ENCODE results near the gene UPF2. TPM values are rescaled to one million over a fixed set of nuclear protein-coding genes. Genes with fewer than 3 reads are reported as not detected.
"Not testable (repeated sequence)": the region's sequence is repeated elsewhere in the genome, so short reads cannot be mapped to it uniquely, and the experiment has no call there.

The UPF2 gene
- polyA plus RNA-seq, 1 donor (not counting 4 experiments of a cell fraction or from before 2014, with no cell fraction given) = 20.3 TPM

DNA sequence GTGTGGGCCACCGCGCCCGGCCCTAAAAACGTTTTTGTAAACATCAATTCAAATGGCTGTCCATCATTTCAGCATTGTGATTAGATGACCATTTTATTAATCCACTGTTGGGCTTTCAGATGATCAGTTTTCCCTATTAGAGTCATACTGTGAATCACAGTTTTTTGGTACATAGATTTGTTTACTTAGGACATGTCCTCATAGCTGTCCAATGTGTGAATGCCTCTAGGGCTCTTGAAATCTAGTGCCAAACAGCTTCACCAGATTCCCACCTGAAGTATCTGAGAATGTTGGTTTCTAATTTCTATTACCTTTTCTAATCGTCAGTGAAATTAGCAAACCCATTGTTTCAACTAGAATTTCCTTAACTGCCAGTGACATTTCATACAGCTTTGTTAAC is 66.8 kb downstream of the UPF2 start:
- Histone ChIP-seq H3K4me1 (ENCODE audit: control insufficient read depth, extremely low read depth, insufficient read depth, low read length) (no peaks in the 10 kb centered on the region), H3K36me3 (ENCODE audit: control insufficient read depth in 2 of 2, extremely low read depth in 1 of 2, insufficient read depth in 2 of 2, low read length in 2 of 2) (peaks cover 5 to 6% of the 10 kb centered on the region in 2 experiments), H4K20me1 (ENCODE audit: control insufficient read depth, extremely low read depth, insufficient read depth, low read length) (no peaks in the 10 kb centered on the region), H3K4me2 (ENCODE audit: control insufficient read depth, extremely low read depth, insufficient read depth, low read depth, low read length) (no peak overlapping the region), H2AFZ (ENCODE audit: control insufficient read depth, low read length) (no peak overlapping the region), H3K4me3 (ENCODE audit: control insufficient read depth in 2 of 3, extremely low read depth in 1 of 3, insufficient read depth in 2 of 3, low read depth in 1 of 3, low read length in 3 of 3) (no peak overlapping the region), H3K27ac (ENCODE audit: control insufficient read depth, insufficient read depth, low read length) (no peak overlapping the region), H3K9me1 (ENCODE audit: control insufficient read depth, extremely low read depth, insufficient read depth, low read length) (no peaks in the 10 kb centered on the region), H3K9me3 (ENCODE audit: control insufficient read depth, low read depth, low read length) (no peaks in the 10 kb centered on the region), H3K79me2 (ENCODE audit: control insufficient read depth, insufficient read depth, low read length) (no peaks in the 10 kb centered on the region), H3K27me3 (ENCODE audit: control insufficient read depth, extremely low read depth, insufficient read depth, low read length) (no peaks in the 10 kb centered on the region), H3K9ac (ENCODE audit: control insufficient read depth, extremely low read depth, insufficient read depth, low read length) (no peak overlapping the region)
- TF ChIP-seq CTCF (optimal IDR thresholded peaks at IDR 0.05 in 1 of 3, IDR thresholded peaks at IDR 0.05 in 1 of 3, conservative IDR thresholded peaks at IDR 0.05 in 1 of 3; ENCODE audit: extremely low read depth in 1 of 3, insufficient read depth in 2 of 3, low read length in 3 of 3) = no peak
- no peak for TF ChIP-seq EZH2 (IDR thresholded peaks at IDR 0.05; ENCODE audit: low read length)
- FAIRE-seq (peak; percentile 17), DNase-seq (ENCODE audit: low read depth, low spot score) (no peak)
- dilution Hi-C loops (cut with MboI; ENCODE audit: extremely low pct_ligation_motif_present, low sequenced_read_pairs) = no loop called here

DNA sequence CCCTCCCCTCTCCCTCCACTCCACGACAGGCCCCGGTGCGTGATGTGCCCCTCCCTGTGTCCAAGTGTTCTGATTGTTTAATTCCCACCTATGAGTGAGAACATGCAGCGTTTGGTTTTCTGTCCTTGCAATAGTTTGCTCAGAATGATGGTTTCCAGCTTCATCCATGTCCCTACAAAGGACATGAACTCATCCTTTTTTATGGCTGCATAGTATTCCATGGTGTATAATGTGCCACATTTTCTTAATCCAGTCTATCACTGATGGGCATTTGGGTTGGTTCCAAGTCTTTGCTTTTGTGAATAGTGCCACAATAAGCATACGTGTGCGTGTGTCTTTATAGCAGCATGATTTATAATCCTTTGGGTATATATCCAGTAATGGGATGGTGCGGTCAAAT is 70.1 kb downstream of the UPF2 start:
- H3K36me3 ChIP-seq (ENCODE audit: control insufficient read depth in 2 of 2, extremely low read depth in 1 of 2, insufficient read depth in 2 of 2, low read length in 2 of 2); H3K4me1 ChIP-seq (ENCODE audit: control insufficient read depth, extremely low read depth, insufficient read depth, low read length); H3K9me1 ChIP-seq (ENCODE audit: control insufficient read depth, extremely low read depth, insufficient read depth, low read length); H3K4me3 ChIP-seq (ENCODE audit: control insufficient read depth in 2 of 3, extremely low read depth in 1 of 3, insufficient read depth in 2 of 3, low read depth in 1 of 3, low read length in 3 of 3); H3K79me2 ChIP-seq (ENCODE audit: control insufficient read depth, insufficient read depth, low read length); DNase-seq (ENCODE audit: low read depth, low spot score); H3K9ac ChIP-seq (ENCODE audit: control insufficient read depth, extremely low read depth, insufficient read depth, low read length); FAIRE-seq; H3K27ac ChIP-seq (ENCODE audit: control insufficient read depth, insufficient read depth, low read length); H3K9me3 ChIP-seq (ENCODE audit: control insufficient read depth, low read depth, low read length); H4K20me1 ChIP-seq (ENCODE audit: control insufficient read depth, extremely low read depth, insufficient read depth, low read length); H3K4me2 ChIP-seq (ENCODE audit: control insufficient read depth, extremely low read depth, insufficient read depth, low read depth, low read length); H3K27me3 ChIP-seq (ENCODE audit: control insufficient read depth, extremely low read depth, insufficient read depth, low read length); dilution Hi-C loops (cut with MboI; ENCODE audit: extremely low pct_ligation_motif_present, low sequenced_read_pairs); H2AFZ ChIP-seq (ENCODE audit: control insufficient read depth, low read length): not testable (repeated sequence)

- Histone ChIP-seq H3K27me3 (ENCODE audit: control insufficient read depth, extremely low read depth, insufficient read depth, low read length) (no peaks in the 10 kb centered on the region), H3K27ac (ENCODE audit: control insufficient read depth, insufficient read depth, low read length) (no peak overlapping the region), H3K4me1 (ENCODE audit: control insufficient read depth, extremely low read depth, insufficient read depth, low read length) (no peaks in the 10 kb centered on the region), H3K4me2 (ENCODE audit: control insufficient read depth, extremely low read depth, insufficient read depth, low read depth, low read length) (no peak overlapping the region), H3K79me2 (ENCODE audit: control insufficient read depth, insufficient read depth, low read length) (no peaks in the 10 kb centered on the region), H3K9ac (ENCODE audit: control insufficient read depth, extremely low read depth, insufficient read depth, low read length) (no peak overlapping the region), H3K4me3 (ENCODE audit: control insufficient read depth in 2 of 3, extremely low read depth in 1 of 3, insufficient read depth in 2 of 3, low read depth in 1 of 3, low read length in 3 of 3) (no peak overlapping the region), H4K20me1 (ENCODE audit: control insufficient read depth, extremely low read depth, insufficient read depth, low read length) (no peaks in the 10 kb centered on the region), H3K9me1 (ENCODE audit: control insufficient read depth, extremely low read depth, insufficient read depth, low read length) (no peaks in the 10 kb centered on the region), H2AFZ (ENCODE audit: control insufficient read depth, low read length) (no peak overlapping the region), H3K36me3 (ENCODE audit: control insufficient read depth in 2 of 2, extremely low read depth in 1 of 2, insufficient read depth in 2 of 2, low read length in 2 of 2) (peaks cover 16 to 17% of the 10 kb centered on the region in 2 experiments), H3K9me3 (ENCODE audit: control insufficient read depth, low read depth, low read length) (no peaks in the 10 kb centered on the region)
- dilution Hi-C loops (cut with MboI; ENCODE audit: extremely low pct_ligation_motif_present, low sequenced_read_pairs) = no loop called here
- no peak for DNase-seq (ENCODE audit: low read depth, low spot score)
- FAIRE-seq = no peak
- TF ChIP-seq EZH2 (IDR thresholded peaks at IDR 0.05; ENCODE audit: low read length) = no peak
- no peak for TF ChIP-seq CTCF (optimal IDR thresholded peaks at IDR 0.05 in 1 of 3, IDR thresholded peaks at IDR 0.05 in 1 of 3, conservative IDR thresholded peaks at IDR 0.05 in 1 of 3; ENCODE audit: extremely low read depth in 1 of 3, insufficient read depth in 2 of 3, low read length in 3 of 3)
These were observed 80.4 kb downstream of the UPF2 start for GRCh38 chr10:11962176-11962575.
